Chondrocyte (in vitro differentiated cells): Measurements from ENCODE around the gene HYDIN. TPM values are rescaled to one million over a fixed set of nuclear protein-coding genes. Genes with fewer than 3 reads are reported as not detected.
"Not testable (repeated sequence)": the region's sequence is repeated elsewhere in the genome, so short reads cannot be mapped to it uniquely, and the experiment has no call there.

ENCODE experiments used
- DNase-seq: peaks from one replicate; pipeline ENCODE4 v3.0.0; 2021; ENCODE audit warnings: mixed read lengths, low spot score
- H3K27ac Mint-ChIP-seq: one replicate; pipeline ENCODE4 v1.8.0; 2021; ENCODE audit warnings: mild to moderate bottlenecking, moderate library complexity, mixed read lengths; ENCODE audit not compliant: unreplicated experiment
- H3K27me3 Mint-ChIP-seq: 2 replicates; pipeline ENCODE4 v1.8.0; 2021; ENCODE audit warnings: low read depth, mixed read lengths
- H3K36me3 Mint-ChIP-seq: 2 replicates; pipeline ENCODE4 v1.8.0; 2021; ENCODE audit warnings: low read depth, mixed read lengths
- H3K4me1 Mint-ChIP-seq: 2 replicates; pipeline ENCODE4 v1.8.0; 2021; ENCODE audit warnings: low read depth, mild to moderate bottlenecking, mixed read lengths
- H3K4me3 Mint-ChIP-seq: one replicate; pipeline ENCODE4 v1.8.0; 2021; ENCODE audit warnings: mild to moderate bottlenecking, moderate library complexity, mixed read lengths; ENCODE audit not compliant: unreplicated experiment
- H3K9me3 Mint-ChIP-seq: 2 replicates; pipeline ENCODE4 v1.8.0; 2021; ENCODE audit warnings: low read depth, mixed read lengths
- total RNA-seq: library from RNA; stranded (reverse); gene quantifications from 3 replicates; pipeline ENCODE4 v1.2.1, GENCODE V29; 2021
- TF ChIP-seq, protein P1 (sequence below): fragments of 200-600 bp; sonication (generic); IDR thresholded peaks from 2 replicates; pipeline ENCODE4 v1.5.0; 2021; ENCODE audit warnings: antibody characterized with exemption, mild to moderate bottlenecking, moderate library complexity

Gene HYDIN
- total RNA-seq, 1 donor from 2014 or later, result not detected

DNA sequence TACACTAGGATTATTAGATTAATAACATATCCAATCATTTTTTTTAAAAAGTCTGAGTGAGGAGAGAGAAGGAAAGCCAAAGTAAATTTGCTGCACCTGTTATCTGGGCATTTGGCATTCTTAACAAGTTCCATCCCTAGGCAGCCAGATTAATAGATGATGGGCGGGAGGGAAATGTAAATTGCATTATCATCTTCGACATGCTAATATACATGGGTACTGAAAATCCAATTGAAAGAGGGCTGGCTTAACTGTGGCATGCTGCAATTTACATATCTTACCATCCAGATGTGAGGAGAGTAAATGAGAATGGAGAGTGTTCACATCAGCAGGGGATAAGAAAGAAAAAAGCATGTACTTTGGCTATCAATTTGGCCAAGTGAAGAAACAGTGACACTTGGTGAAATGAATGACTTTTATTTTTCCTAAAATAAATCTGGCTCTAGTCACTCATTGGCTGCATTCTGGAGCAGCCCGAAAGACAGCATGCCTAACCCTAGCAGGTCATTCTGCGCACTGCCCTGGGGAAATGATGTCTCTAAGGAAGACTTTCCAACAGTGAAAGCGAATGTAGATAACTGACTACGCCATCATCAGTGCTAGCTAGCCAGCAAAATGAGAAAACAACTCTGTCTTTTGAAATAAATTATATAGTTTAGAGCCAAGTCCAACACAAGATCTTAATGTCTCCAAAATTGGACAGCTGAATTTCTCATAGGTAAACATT is 57.9 kb downstream of the HYDIN start:
- H3K27me3 Mint-ChIP-seq, result peaks cover 4% of the 10 kb centered on the region
- H3K4me1 Mint-ChIP-seq, result no peaks in the 10 kb centered on the region
- H3K9me3 Mint-ChIP-seq, result peaks cover 6% of the 10 kb centered on the region
- no peak overlapping the region for H3K4me3 Mint-ChIP-seq
- no peak overlapping the region for H3K27ac Mint-ChIP-seq
- TF ChIP-seq, protein P1, sequence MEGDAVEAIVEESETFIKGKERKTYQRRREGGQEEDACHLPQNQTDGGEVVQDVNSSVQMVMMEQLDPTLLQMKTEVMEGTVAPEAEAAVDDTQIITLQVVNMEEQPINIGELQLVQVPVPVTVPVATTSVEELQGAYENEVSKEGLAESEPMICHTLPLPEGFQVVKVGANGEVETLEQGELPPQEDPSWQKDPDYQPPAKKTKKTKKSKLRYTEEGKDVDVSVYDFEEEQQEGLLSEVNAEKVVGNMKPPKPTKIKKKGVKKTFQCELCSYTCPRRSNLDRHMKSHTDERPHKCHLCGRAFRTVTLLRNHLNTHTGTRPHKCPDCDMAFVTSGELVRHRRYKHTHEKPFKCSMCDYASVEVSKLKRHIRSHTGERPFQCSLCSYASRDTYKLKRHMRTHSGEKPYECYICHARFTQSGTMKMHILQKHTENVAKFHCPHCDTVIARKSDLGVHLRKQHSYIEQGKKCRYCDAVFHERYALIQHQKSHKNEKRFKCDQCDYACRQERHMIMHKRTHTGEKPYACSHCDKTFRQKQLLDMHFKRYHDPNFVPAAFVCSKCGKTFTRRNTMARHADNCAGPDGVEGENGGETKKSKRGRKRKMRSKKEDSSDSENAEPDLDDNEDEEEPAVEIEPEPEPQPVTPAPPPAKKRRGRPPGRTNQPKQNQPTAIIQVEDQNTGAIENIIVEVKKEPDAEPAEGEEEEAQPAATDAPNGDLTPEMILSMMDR, result no peak
- no peak for DNase-seq
- H3K36me3 Mint-ChIP-seq, result no peaks in the 10 kb centered on the region

DNA sequence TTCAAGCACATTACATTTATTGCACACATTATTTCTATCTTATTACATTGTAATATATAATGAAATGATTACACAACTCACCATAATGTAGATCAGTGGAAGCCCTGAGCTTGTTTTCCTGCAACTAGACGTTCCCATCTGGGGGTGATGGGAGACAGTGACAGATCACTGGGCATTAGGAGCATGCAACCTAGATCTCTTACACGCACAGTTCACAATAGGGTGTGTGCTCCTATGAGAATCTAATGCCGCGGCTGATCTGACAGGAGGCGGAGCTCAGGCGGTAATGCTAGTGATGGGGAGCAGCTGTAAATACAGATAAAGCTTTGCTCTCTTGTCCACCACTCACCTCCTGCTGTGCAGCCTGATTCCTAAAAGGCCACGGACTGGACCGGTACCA is 69.5 kb downstream of the HYDIN start:
- H3K4me1 Mint-ChIP-seq, DNase-seq, H3K27me3 Mint-ChIP-seq, H3K9me3 Mint-ChIP-seq, H3K4me3 Mint-ChIP-seq, H3K36me3 Mint-ChIP-seq, H3K27ac Mint-ChIP-seq: not testable (repeated sequence)

DNA sequence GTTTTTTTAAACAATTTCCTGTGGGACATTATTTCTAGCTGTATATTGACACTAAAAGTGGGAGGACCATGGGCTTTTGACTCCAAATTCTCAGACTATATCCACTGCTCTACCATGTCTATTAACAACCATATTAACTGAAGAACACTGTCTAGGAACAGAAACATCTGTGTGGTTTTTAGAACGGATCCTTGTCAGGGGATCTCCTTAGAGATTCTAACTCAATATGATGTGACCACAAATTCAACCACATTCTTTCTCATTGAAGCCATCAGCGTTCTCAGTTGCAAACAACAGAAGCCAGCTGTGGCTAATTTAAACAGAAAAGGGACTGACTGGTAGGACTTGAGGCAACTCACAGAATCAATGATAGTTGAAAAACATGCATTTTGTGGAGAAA is 73.2 kb downstream of the HYDIN start:
- H3K9me3 Mint-ChIP-seq, H3K27ac Mint-ChIP-seq, H3K4me3 Mint-ChIP-seq, H3K4me1 Mint-ChIP-seq, H3K36me3 Mint-ChIP-seq, H3K27me3 Mint-ChIP-seq, DNase-seq: not testable (repeated sequence)

DNA sequence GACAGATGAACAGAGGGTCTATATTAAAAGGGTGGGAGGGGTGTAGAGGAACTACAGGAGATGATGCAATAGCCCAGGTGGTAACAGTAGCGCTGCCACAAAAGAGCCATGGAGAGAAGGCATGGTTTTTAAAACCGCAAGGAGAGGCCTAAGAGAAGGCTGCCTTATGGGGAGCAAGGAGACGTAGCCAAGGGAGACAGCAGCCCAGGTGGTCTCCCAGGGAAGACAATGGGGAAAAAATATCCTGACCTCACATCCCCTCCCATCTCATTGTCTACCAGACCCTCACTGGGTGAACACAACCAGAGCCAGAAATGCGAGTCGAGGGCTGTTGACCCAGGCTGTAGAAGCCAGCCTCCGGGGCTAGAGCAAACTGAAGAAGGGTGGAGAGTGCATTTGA is 77.2 kb downstream of the HYDIN start:
- not testable (repeated sequence) for H3K27me3 Mint-ChIP-seq, H3K4me3 Mint-ChIP-seq, DNase-seq, H3K36me3 Mint-ChIP-seq, H3K9me3 Mint-ChIP-seq, H3K4me1 Mint-ChIP-seq, H3K27ac Mint-ChIP-seq

DNA sequence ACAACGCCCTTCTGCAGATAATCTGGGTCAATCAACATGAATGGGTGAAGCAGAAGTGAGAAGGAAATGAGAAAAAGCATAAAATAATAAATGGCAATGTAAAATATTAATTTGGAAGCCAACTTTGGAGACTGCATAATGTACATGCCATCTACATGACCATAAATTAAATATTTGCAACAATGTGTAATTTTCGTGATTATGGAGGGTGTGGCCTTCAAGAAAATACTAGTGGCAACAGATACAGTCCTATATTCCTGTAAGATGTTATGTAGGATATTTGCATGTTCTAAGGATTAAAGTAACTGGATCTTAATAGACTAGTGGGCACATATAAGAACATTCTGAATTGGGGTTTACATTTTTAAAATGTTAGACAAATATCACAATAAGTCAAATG is 78.9 kb downstream of the HYDIN start:
- H3K36me3 Mint-ChIP-seq, H3K4me3 Mint-ChIP-seq: not testable (repeated sequence)

DNA sequence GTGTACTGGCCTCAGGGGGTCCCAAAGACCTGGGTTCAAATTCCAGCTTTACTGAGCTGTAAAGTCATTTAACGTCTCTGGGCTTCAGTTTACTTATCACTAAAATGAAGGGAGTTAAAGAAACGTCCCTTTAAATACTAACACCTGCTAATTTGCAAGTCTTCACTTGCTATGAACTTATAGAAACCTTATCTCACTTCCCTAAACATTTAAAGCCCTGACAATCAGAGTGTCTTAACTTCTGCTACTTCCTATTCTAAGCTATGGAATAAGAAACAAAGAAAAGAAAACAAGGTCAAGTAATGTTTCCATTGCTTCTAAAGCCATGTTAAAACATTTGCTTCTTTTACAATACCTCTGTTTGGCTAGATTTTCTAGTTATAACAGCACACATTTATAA is 87.3 kb downstream of the HYDIN start:
- DNase-seq, H3K4me1 Mint-ChIP-seq, H3K9me3 Mint-ChIP-seq, H3K4me3 Mint-ChIP-seq, H3K27ac Mint-ChIP-seq, H3K36me3 Mint-ChIP-seq, H3K27me3 Mint-ChIP-seq: not testable (repeated sequence)

More for the DNA sequence above, 78.9 kb downstream of the HYDIN start:
- not testable (repeated sequence) for H3K27ac Mint-ChIP-seq, H3K9me3 Mint-ChIP-seq, H3K27me3 Mint-ChIP-seq, H3K4me1 Mint-ChIP-seq, DNase-seq

DNA sequence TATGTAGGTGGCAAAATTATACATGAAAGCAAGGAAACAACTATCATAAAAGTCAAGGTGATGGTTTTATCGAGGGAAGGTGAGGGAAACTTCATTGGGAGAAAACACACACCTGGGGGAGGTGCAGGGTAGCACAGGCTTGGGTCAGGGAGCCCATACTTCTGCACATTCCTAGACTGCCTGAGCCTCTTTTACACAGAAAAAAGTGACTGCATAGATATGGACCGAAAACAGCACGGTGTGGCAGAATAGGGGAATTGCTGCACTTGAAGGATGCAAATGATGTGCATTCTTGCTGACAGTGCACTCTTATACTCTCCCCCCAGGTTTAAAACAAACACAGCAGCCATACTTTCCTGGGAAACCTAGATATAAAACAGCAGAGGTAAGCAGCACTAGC is 120.0 kb downstream of the HYDIN start:
- not testable (repeated sequence) for H3K4me1 Mint-ChIP-seq, H3K9me3 Mint-ChIP-seq, DNase-seq, H3K36me3 Mint-ChIP-seq, H3K4me3 Mint-ChIP-seq, H3K27me3 Mint-ChIP-seq, H3K27ac Mint-ChIP-seq

DNA sequence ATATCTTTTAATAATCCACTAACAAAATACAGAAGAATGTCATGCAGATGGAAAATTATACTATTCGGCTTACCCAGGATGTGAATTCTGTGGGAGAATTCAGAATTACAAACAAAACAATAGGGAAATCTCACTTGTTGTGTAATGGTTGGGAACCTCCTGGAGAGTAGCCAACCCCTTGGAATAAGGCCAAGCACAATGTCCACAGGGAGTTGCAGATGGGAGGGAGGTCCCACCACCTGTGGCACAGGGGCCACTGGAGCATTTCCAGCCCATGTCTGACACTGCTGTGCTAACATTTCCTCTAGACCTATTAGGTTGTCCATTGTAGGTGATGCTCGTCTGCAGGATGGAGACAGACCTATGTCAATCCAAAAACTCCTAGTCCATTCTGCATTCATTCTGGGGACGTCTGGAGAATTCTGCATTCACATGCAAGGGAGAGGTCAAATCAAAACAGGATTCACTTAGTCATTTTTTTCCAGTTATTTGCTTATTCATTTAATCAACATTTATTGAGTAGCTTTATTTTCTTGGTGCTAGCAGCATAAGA is 120.8 kb downstream of the HYDIN start:
- H3K4me3 Mint-ChIP-seq, H3K9me3 Mint-ChIP-seq, H3K27me3 Mint-ChIP-seq, H3K36me3 Mint-ChIP-seq, H3K4me1 Mint-ChIP-seq, H3K27ac Mint-ChIP-seq, DNase-seq: not testable (repeated sequence)

DNA sequence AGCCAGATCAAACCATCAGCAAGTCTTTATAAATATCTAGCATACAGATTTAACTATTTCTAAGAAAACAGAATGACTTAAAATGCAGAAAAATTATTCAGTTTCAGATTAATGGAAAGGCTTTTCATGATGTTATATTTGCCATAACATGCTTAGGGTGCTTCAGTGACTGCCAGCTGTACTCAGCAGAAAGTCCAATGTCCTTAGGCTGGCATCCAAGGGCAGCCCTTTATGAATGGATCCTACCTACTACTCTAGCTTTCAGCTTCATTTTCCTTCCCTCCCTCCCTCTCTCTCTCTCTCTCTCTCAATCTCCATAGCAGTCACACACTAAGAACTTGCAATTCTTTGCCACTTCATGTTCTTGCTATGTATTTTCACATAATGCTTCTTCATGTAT is 124.6 kb downstream of the HYDIN start:
- H3K27ac Mint-ChIP-seq, H3K4me3 Mint-ChIP-seq, H3K36me3 Mint-ChIP-seq, H3K9me3 Mint-ChIP-seq, H3K27me3 Mint-ChIP-seq, H3K4me1 Mint-ChIP-seq, DNase-seq: not testable (repeated sequence)

DNA sequence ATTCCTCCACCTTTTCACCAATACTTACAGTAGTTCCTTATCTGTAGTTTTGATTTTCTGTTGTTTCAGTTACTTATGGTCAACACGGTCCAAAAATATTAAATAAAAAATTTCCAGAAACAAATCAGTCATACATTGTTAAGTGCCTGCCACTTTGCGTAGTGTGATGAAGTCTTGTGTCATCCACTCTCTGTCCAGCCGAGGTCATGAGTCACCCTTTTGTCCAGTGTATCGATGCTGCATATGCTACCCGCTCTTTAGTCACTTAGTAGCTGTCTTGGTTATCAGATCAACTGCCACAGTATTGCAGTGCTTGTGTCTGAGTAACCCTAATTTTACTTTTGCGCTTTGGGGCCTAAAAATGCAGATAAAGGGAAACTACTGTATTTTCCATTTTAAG is 146.9 kb downstream of the HYDIN start:
- not testable (repeated sequence) for H3K27ac Mint-ChIP-seq, H3K36me3 Mint-ChIP-seq, H3K4me3 Mint-ChIP-seq, H3K4me1 Mint-ChIP-seq, H3K27me3 Mint-ChIP-seq, DNase-seq, H3K9me3 Mint-ChIP-seq

DNA sequence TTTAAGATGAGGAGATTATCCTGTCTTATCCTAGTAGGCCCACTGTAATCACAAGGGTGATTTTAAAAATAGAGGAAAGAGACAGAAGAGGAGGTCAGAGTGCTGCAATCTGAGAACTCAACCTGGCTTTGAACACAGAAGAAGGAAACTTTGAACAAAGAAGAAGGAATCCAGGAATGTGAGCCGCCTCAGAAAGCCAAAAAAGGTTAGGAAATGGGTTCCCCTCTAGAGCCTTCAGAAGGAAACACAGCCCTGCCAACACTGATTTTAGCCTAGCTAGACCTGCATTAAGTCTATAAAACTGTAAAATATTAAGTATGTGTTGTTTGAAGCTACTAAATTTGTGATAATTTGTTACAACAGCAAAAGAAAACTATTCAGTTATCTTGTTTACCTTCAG is 149.7 kb downstream of the HYDIN start:
- not testable (repeated sequence) for H3K27me3 Mint-ChIP-seq, H3K36me3 Mint-ChIP-seq, H3K27ac Mint-ChIP-seq, H3K4me3 Mint-ChIP-seq, H3K9me3 Mint-ChIP-seq, DNase-seq, H3K4me1 Mint-ChIP-seq

DNA sequence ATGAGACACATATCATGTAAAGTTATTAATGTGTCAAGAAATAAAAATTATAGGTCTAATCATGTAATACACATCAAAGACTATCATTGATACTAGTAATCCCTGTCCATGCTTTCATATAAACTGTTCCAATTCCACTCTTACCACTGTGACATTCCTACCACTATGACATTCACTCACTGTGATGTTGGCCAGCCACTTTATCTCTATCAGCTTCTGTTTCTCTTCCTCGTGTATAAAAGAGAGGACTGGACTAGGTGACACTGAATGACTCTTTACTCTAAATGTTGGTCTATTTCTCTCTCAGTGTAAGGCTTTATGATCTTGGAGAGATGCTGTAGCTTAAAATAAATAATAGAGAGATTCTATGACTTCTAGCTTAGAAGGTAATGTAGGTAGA is 150.3 kb downstream of the HYDIN start:
- DNase-seq, H3K36me3 Mint-ChIP-seq, H3K4me3 Mint-ChIP-seq, H3K9me3 Mint-ChIP-seq, H3K27me3 Mint-ChIP-seq, H3K4me1 Mint-ChIP-seq, H3K27ac Mint-ChIP-seq: not testable (repeated sequence)
